Neural progenitor cell (in vitro differentiated cells): ENCODE results near the gene CEACAM5. TPM values are rescaled to one million over a fixed set of nuclear protein-coding genes. Genes with fewer than 3 reads are reported as not detected.

ENCODE experiments used
- DNase-seq: peaks from one replicate; pipeline ENCODE4 v3.0.0-alpha.2; 2016; ENCODE audit warnings: low spot score
- H2AFZ ChIP-seq: fragments of 200-600 bp; sonication (generic); replicated peaks from 2 replicates; pipeline ENCODE4 v1.6.1; 2016; ENCODE audit warnings: antibody characterized with exemption
- H3F3A ChIP-seq: fragments of 200-600 bp; sonication (generic); 2 replicates; pipeline ENCODE4 v1.6.1; 2016; ENCODE audit warnings: antibody characterized with exemption, low read depth
- H3K27ac ChIP-seq: fragments of 200-600 bp; sonication (generic); 2 replicates; pipeline ENCODE4 v1.5.1; 2016; ENCODE audit warnings: mild to moderate bottlenecking
- H3K27me3 ChIP-seq: fragments of 200-600 bp; sonication (generic); 2 replicates; pipeline ENCODE4 v1.6.1; 2016; ENCODE audit warnings: mild to moderate bottlenecking, moderate library complexity
- H3K36me3 ChIP-seq: fragments of 200-600 bp; sonication (generic); 2 replicates; pipeline ENCODE4 v1.5.1; 2016
- H3K4me1 ChIP-seq: fragments of 200-600 bp; sonication (generic); 2 replicates; pipeline ENCODE4 v1.6.1; 2016; ENCODE audit warnings: mixed run types
- H3K4me2 ChIP-seq: fragments of 200-600 bp; sonication (generic); 2 replicates; pipeline ENCODE4 v1.6.1; 2016
- H3K4me3 ChIP-seq: fragments of 200-600 bp; sonication (generic); 2 replicates; pipeline ENCODE4 v1.5.1; 2016
- H3K79me2 ChIP-seq: fragments of 200-600 bp; sonication (generic); 2 replicates; pipeline ENCODE4 v1.6.1; 2016; ENCODE audit warnings: low read depth
- H3K9ac ChIP-seq: fragments of 200-600 bp; sonication (generic); 2 replicates; pipeline ENCODE4 v1.6.1; 2016
- H3K9me3 ChIP-seq: fragments of 200-600 bp; sonication (generic); 2 replicates; pipeline ENCODE4 v1.5.1; 2016; ENCODE audit warnings: low read depth
- H4K20me1 ChIP-seq: fragments of 200-600 bp; sonication (generic); 2 replicates; pipeline ENCODE4 v1.6.1; 2016; ENCODE audit warnings: low read depth
- H3K27ac Mint-ChIP-seq: 3 replicates; pipeline ENCODE4 v1.8.0; 2021; ENCODE audit warnings: mixed read lengths
- H3K27me3 Mint-ChIP-seq: 2 replicates; pipeline ENCODE4 v1.8.0; 2022; ENCODE audit warnings: low read depth, mild to moderate bottlenecking, inconsistent platforms, moderate library complexity, mixed read lengths; ENCODE audit not compliant: insufficient read depth
- H3K36me3 Mint-ChIP-seq: 3 replicates; pipeline ENCODE4 v1.8.0; 2021; ENCODE audit warnings: mixed read lengths
- H3K4me1 Mint-ChIP-seq: 3 replicates; pipeline ENCODE4 v1.8.0; 2021; ENCODE audit warnings: mixed read lengths
- H3K4me3 Mint-ChIP-seq: 3 replicates; pipeline ENCODE4 v1.8.0; 2021; ENCODE audit warnings: mild to moderate bottlenecking, moderate library complexity, mixed read lengths
- H3K9me3 Mint-ChIP-seq: 3 replicates; pipeline ENCODE4 v1.8.0; 2020; ENCODE audit warnings: mixed read lengths
- CTCF ChIP-seq: fragments of 200-600 bp; sonication (generic); IDR thresholded peaks from 2 replicates; pipeline ENCODE4 v1.5.1; 2017; ENCODE audit warnings: antibody characterized with exemption, mild to moderate bottlenecking
- EZH2 ChIP-seq: fragments of 200-600 bp; sonication (generic); IDR thresholded peaks from 2 replicates; pipeline ENCODE4 v1.6.1; 2017; ENCODE audit warnings: antibody characterized with exemption, mild to moderate bottlenecking, moderate library complexity
- EZH2phosphoT487 ChIP-seq: fragments of 200-600 bp; sonication (generic); IDR thresholded peaks from 2 replicates; pipeline ENCODE4 v1.6.1; 2017; ENCODE audit warnings: antibody characterized with exemption
- total RNA-seq: library from RNA; depleted of rRNA; stranded (reverse); fragments of >200 nt; gene quantifications from 2 replicates; pipeline ENCODE4 v1.2.3, GENCODE V29; 2015; ENCODE audit warnings: low replicate concordance

CEACAM5 gene
- total RNA-seq, 1 donor from 2014 or later = not detected

- Mint-ChIP-seq H3K27me3 (peaks cover 13% of the 10 kb centered on the region), H3K9me3 (peaks cover 11% of the 10 kb centered on the region), H3K4me1 (no peaks in the 10 kb centered on the region), H3K27ac (no peak overlapping the region), H3K4me3 (no peak overlapping the region), H3K36me3 (no peaks in the 10 kb centered on the region)
- Histone ChIP-seq H3K4me3 (no peak overlapping the region), H4K20me1 (no peaks in the 10 kb centered on the region), H3K4me1 (no peaks in the 10 kb centered on the region), H3K9me3 (peaks cover 11% of the 10 kb centered on the region), H3K36me3 (no peaks in the 10 kb centered on the region), H3K4me2 (no peak overlapping the region), H2AFZ (no peak overlapping the region), H3K9ac (no peak overlapping the region), H3K27ac (no peak overlapping the region), H3K27me3 (no peaks in the 10 kb centered on the region), H3F3A (no peaks in the 10 kb centered on the region), H3K79me2 (no peaks in the 10 kb centered on the region)
- TF ChIP-seq CTCF (no peak), EZH2phosphoT487 (no peak)
- DNase-seq = no peak
Observed at GRCh38 chr19:41694831-41695635, 13.4 kb upstream of the CEACAM5 start.

DNA sequence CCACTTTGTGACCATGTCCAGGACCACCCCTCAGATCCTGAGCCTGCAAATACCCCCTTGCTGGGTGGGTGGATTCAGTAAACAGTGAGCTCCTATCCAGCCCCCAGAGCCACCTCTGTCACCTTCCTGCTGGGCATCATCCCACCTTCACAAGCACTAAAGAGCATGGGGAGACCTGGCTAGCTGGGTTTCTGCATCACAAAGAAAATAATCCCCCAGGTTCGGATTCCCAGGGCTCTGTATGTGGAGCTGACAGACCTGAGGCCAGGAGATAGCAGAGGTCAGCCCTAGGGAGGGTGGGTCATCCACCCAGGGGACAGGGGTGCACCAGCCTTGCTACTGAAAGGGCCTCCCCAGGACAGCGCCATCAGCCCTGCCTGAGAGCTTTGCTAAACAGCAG is 12.7 kb upstream of the CEACAM5 start:
- Histone ChIP-seq H3K9ac (no peak overlapping the region), H2AFZ (no peak overlapping the region), H3K4me3 (no peak overlapping the region), H3K36me3 (no peaks in the 10 kb centered on the region), H4K20me1 (no peaks in the 10 kb centered on the region), H3K9me3 (peaks cover 11% of the 10 kb centered on the region), H3K4me1 (no peaks in the 10 kb centered on the region), H3K4me2 (no peak overlapping the region), H3K27me3 (no peaks in the 10 kb centered on the region), H3K27ac (no peak overlapping the region), H3K79me2 (no peaks in the 10 kb centered on the region), H3F3A (no peaks in the 10 kb centered on the region)
- Mint-ChIP-seq H3K36me3 (no peaks in the 10 kb centered on the region), H3K4me3 (no peak overlapping the region), H3K27ac (no peak overlapping the region), H3K4me1 (no peaks in the 10 kb centered on the region), H3K9me3 (peaks cover 11% of the 10 kb centered on the region), H3K27me3 (peaks cover 13% of the 10 kb centered on the region)
- no peak for TF ChIP-seq EZH2phosphoT487
- no peak for TF ChIP-seq EZH2
- no peak for DNase-seq

GRCh38 chr19:41696402-41697197 is 11.8 kb upstream of the CEACAM5 start:
- Mint-ChIP-seq H3K36me3 (no peaks in the 10 kb centered on the region), H3K27ac (no peak overlapping the region), H3K9me3 (peaks cover 11% of the 10 kb centered on the region), H3K27me3 (peaks cover 10% of the 10 kb centered on the region), H3K4me1 (no peaks in the 10 kb centered on the region), H3K4me3 (no peak overlapping the region)
- Histone ChIP-seq H3K79me2 (no peaks in the 10 kb centered on the region), H2AFZ (no peak overlapping the region), H3K36me3 (no peaks in the 10 kb centered on the region), H3K27ac (no peak overlapping the region), H3K27me3 (no peaks in the 10 kb centered on the region), H3K9me3 (peaks cover 11% of the 10 kb centered on the region), H3K9ac (no peak overlapping the region), H3K4me2 (no peak overlapping the region), H3K4me1 (no peaks in the 10 kb centered on the region), H4K20me1 (no peaks in the 10 kb centered on the region), H3K4me3 (no peak overlapping the region), H3F3A (no peaks in the 10 kb centered on the region)
- TF ChIP-seq EZH2 (no peak), CTCF (no peak), EZH2phosphoT487 (no peak)
- DNase-seq = no peak
